B cell (primary cell): ENCODE data around the gene ATP9B. TPM values are rescaled to one million over a fixed set of nuclear protein-coding genes. Genes with fewer than 3 reads are reported as not detected.

Experiments used
- ATAC-seq: fragments of 200-7000 bp; cut with Tn5 transposase; one replicate; pipeline ENCODE4 v1.10.0; 2021; ENCODE audit warnings: low read depth, mild to moderate bottlenecking, moderate number of reproducible peaks, moderate library complexity
- CTCF ChIA-PET: fragments of 350-600 bp; sonication (Branson Sonifier 250); formaldehyde crosslinking; loops from one replicate; lab custom pipeline; 2021; ENCODE audit warnings: antibody characterized with exemption, inconsistent platforms; lab: Charles Lee
- POLR2A ChIA-PET: fragments of 350-600 bp; sonication (Branson Sonifier 250); formaldehyde crosslinking; loops from one replicate; lab custom pipeline; 2021; ENCODE audit warnings: antibody characterized with exemption; lab: Charles Lee
- DNase-seq: peaks from one replicate; pipeline ENCODE4 v3.0.0; 2013
- H2AFZ ChIP-seq: 2 replicates; pipeline ENCODE4 v1.6.1; 2012; ENCODE audit warnings: mild to moderate bottlenecking, low read depth, low read length; ENCODE audit not compliant: insufficient read depth, poor library complexity, severe bottlenecking
- H3K27ac ChIP-seq, 2 donors: 1 replicate in 1 of 2; 2 replicates in 1 of 2; pipeline ENCODE4 v1.5.1; 2012 to 2013; ENCODE audit warnings: low read length in 2 of 2, mild to moderate bottlenecking in 2 of 2, moderate library complexity in 1 of 2
- H3K27me3 ChIP-seq, 4 experiments: fragments of 200-600 bp in 1 of 4; sonication (generic) in 1 of 4; replicated peaks in 1 of 4; 1 replicate in 2 of 4; 2 replicates in 2 of 4; pipeline versions ENCODE4 v1.6.1 to v1.7.0; 2013 to 2016; ENCODE audit warnings: low read length in 3 of 4, mild to moderate bottlenecking in 2 of 4, mixed read lengths in 1 of 4, moderate library complexity in 1 of 4; ENCODE audit not compliant: insufficient read depth in 4 of 4, control insufficient read depth in 3 of 4; ENCODE audit errors: control extremely low read depth in 1 of 4
- H3K36me3 ChIP-seq, 2 experiments: replicated peaks in 1 of 2; 1 replicate in 1 of 2; 2 replicates in 1 of 2; pipeline versions ENCODE4 v1.6.1 to v1.7.1; 2013; ENCODE audit warnings: low read length in 1 of 2; ENCODE audit not compliant: insufficient read depth in 2 of 2, control insufficient read depth in 1 of 2; ENCODE audit errors: control extremely low read depth in 1 of 2, extremely low read depth in 1 of 2
- H3K4me1 ChIP-seq, 2 donors: fragments of 200-600 bp in 1 of 2; sonication (generic) in 1 of 2; 1 replicate in 1 of 2; 2 replicates in 1 of 2; pipeline versions ENCODE4 v1.5.1 to v1.6.1; 2013 to 2017; ENCODE audit warnings: low read length in 2 of 2; ENCODE audit not compliant: control insufficient read depth in 2 of 2, insufficient read depth in 2 of 2
- H3K4me2 ChIP-seq: replicated peaks from 2 replicates; pipeline ENCODE3; 2012; ENCODE audit warnings: mild to moderate bottlenecking, low read depth, low read length; ENCODE audit not compliant: poor library complexity, severe bottlenecking
- H3K4me3 ChIP-seq, 5 experiments: fragments of 200-600 bp in 1 of 5; sonication (generic) in 1 of 5; 1 replicate in 3 of 5; 2 replicates in 2 of 5; pipeline versions ENCODE4 v1.5.1 to v1.7.0; 2011 to 2016; ENCODE audit warnings: low read length in 4 of 5, mild to moderate bottlenecking in 4 of 5, low read depth in 2 of 5, control low read depth in 1 of 5, moderate library complexity in 1 of 5; ENCODE audit not compliant: insufficient read depth in 1 of 5; ENCODE audit errors: control extremely low read depth in 1 of 5, extremely low read depth in 1 of 5
- H3K79me2 ChIP-seq: fragments of 200-600 bp; sonication (generic); one replicate; pipeline ENCODE4 v1.6.0; 2016; ENCODE audit warnings: low read length; ENCODE audit not compliant: control insufficient read depth, insufficient read depth
- H3K9ac ChIP-seq: fragments of 200-600 bp; sonication (generic); 2 replicates; pipeline ENCODE4 v1.6.1; 2017; ENCODE audit warnings: mild to moderate bottlenecking, low read length, moderate library complexity
- H3K9me3 ChIP-seq, 3 donors: one replicate each; pipeline versions ENCODE4 v1.6.1 to v1.7.1; 2013; ENCODE audit warnings: low read length in 2 of 3; ENCODE audit not compliant: control insufficient read depth in 2 of 3, insufficient read depth in 1 of 3; ENCODE audit errors: control extremely low read depth in 1 of 3
- H4K20me1 ChIP-seq: 2 replicates; pipeline ENCODE4 v1.6.0; 2012; ENCODE audit warnings: mild to moderate bottlenecking, low read length; ENCODE audit not compliant: insufficient read depth, control insufficient read depth, poor library complexity, severe bottlenecking
- H3K27ac Mint-ChIP-seq: one replicate; pipeline ENCODE4 v1.8.0; 2021; ENCODE audit warnings: mixed read lengths
- H3K27me3 Mint-ChIP-seq: one replicate; pipeline ENCODE4 v1.8.0; 2021; ENCODE audit warnings: mixed read lengths
- H3K4me1 Mint-ChIP-seq: one replicate; pipeline ENCODE4 v1.8.0; 2021; ENCODE audit warnings: mixed read lengths
- H3K4me3 Mint-ChIP-seq: one replicate; pipeline ENCODE4 v1.8.0; 2021; ENCODE audit warnings: mixed read lengths
- H3K9me3 Mint-ChIP-seq: one replicate; pipeline ENCODE4 v1.8.0; 2022; ENCODE audit warnings: mixed read lengths; ENCODE audit not compliant: insufficient read depth
- EZH2 ChIP-seq: IDR thresholded peaks from 2 replicates; pipeline ENCODE4 v1.6.1; 2012; ENCODE audit warnings: borderline replicate concordance, low read depth, mild to moderate bottlenecking, moderate library complexity, low read length; ENCODE audit not compliant: insufficient read depth, poor library complexity, severe bottlenecking
- WGBS: methylation state at CpG from one replicate; pipeline ENCODE4 v1.1.5; 2013; ENCODE audit warnings: missing lambda C conversion rate; ENCODE audit not compliant: insufficient coverage; 5-methylcytosine and 5-hydroxymethylcytosine counted together
- intact Hi-C: fragments of 100-400 bp; cut with micrococcal nuclease; formaldehyde crosslinking; loops from one replicate; pipeline ENCODE4 v1.10.0; 2022
- polyA plus RNA-seq: library from polyadenylated mRNA; depleted of rRNA; stranded (reverse); fragments of >200 nt; gene quantifications from 2 replicates; pipeline ENCODE4 v1.2.3, GENCODE V29; 2012
- total RNA-seq, 2 donors: library from RNA; stranded (reverse); fragments of 120-200 nt in 1 of 2; gene quantifications; 1 replicate in 1 of 2; 2 replicates in 1 of 2; pipeline versions ENCODE4 v1.2.3 to v1.2.4, GENCODE V29; 2013 to 2022
- TF ChIP-seq, protein P1 (sequence below): fragments of 200-600 bp; IDR thresholded peaks from one replicate; pipeline ENCODE4 v1.8.0; 2022; ENCODE audit warnings: antibody characterized with exemption, mild to moderate bottlenecking

The ATP9B gene
- total and polyA plus RNA-seq, 2 donors (not counting 1 experiment from before 2014, with no cell fraction given), result 34.3 to 71.7 TPM

DNA sequence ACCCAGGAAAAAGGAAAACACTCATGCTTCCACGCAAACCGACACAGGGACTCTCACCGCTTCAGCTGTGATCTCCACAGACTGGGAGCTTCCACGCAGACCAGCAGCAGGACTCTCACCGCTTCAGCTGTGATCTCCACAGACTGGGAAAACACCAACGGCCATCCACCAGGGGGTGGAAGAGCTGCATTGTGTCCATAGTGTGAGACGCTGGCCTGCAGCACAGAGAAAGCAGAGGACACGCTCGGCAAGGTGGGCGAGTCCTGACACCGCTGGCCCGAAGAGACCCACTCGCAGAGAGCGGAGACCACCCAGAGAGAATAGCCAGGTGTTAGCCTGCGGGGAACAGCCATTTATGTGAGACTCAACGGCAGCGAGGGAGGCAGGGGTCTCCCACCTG is 284.1 kb downstream of the ATP9B start:
- Histone ChIP-seq H3K79me2 (no peaks in the 10 kb centered on the region), H3K9me3 (no peaks in the 10 kb centered on the region), H3K4me3 (no peak overlapping the region), H3K9ac (no peak overlapping the region), H3K4me2 (no peak overlapping the region), H3K36me3 (peaks cover 0 to 18% of the 10 kb centered on the region in 2 experiments), H3K4me1 (peaks cover 0 to 9% of the 10 kb centered on the region in 2 donors), H2AFZ (no peak overlapping the region), H3K27ac (no peak overlapping the region), H3K27me3 (no peaks in the 10 kb centered on the region), H4K20me1 (no peaks in the 10 kb centered on the region)
- no peak overlapping the region for H3K27ac Mint-ChIP-seq
- H3K4me3 Mint-ChIP-seq, result no peak overlapping the region
- H3K4me1 Mint-ChIP-seq, result peaks cover 15% of the 10 kb centered on the region
- TF ChIP-seq EZH2, result no peak
- TF ChIP-seq, protein P1, sequence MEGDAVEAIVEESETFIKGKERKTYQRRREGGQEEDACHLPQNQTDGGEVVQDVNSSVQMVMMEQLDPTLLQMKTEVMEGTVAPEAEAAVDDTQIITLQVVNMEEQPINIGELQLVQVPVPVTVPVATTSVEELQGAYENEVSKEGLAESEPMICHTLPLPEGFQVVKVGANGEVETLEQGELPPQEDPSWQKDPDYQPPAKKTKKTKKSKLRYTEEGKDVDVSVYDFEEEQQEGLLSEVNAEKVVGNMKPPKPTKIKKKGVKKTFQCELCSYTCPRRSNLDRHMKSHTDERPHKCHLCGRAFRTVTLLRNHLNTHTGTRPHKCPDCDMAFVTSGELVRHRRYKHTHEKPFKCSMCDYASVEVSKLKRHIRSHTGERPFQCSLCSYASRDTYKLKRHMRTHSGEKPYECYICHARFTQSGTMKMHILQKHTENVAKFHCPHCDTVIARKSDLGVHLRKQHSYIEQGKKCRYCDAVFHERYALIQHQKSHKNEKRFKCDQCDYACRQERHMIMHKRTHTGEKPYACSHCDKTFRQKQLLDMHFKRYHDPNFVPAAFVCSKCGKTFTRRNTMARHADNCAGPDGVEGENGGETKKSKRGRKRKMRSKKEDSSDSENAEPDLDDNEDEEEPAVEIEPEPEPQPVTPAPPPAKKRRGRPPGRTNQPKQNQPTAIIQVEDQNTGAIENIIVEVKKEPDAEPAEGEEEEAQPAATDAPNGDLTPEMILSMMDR, result no peak
- DNase-seq (no peak), ATAC-seq (no peak)
- intact Hi-C loops, result no loop called here
- ChIA-PET POLR2A (no interaction called here), CTCF (no interaction called here)
- WGBS, result 93% methylated on average over 17 of the region's 17 CpGs
- H3K27me3 Mint-ChIP-seq, result no peaks in the 10 kb centered on the region
- no peaks in the 10 kb centered on the region for H3K9me3 Mint-ChIP-seq

GRCh38 chr18:79354350-79354749 is 285.2 kb downstream of the ATP9B start:
- Histone ChIP-seq H3K79me2 (no peaks in the 10 kb centered on the region), H2AFZ (no peak overlapping the region), H3K4me3 (no peak overlapping the region), H4K20me1 (no peaks in the 10 kb centered on the region), H3K36me3 (peaks cover 0 to 22% of the 10 kb centered on the region in 2 experiments), H3K27ac (no peak overlapping the region), H3K9me3 (no peaks in the 10 kb centered on the region), H3K4me2 (no peak overlapping the region), H3K9ac (no peak overlapping the region), H3K27me3 (no peaks in the 10 kb centered on the region), H3K4me1 (peaks cover 0 to 9% of the 10 kb centered on the region in 2 donors)
- DNase-seq (no peak), ATAC-seq (no peak)
- Mint-ChIP-seq H3K9me3 (no peaks in the 10 kb centered on the region), H3K4me3 (no peak overlapping the region), H3K4me1 (peaks cover 15% of the 10 kb centered on the region), H3K27me3 (no peaks in the 10 kb centered on the region), H3K27ac (no peak overlapping the region)
- TF ChIP-seq, protein P1, result no peak
- TF ChIP-seq EZH2, result no peak
- intact Hi-C loops, result no loop called here
- POLR2A ChIA-PET, result no interaction called here
- 100% methylated on average over 6 of the region's 8 CpGs for WGBS
- CTCF ChIA-PET, result no interaction called here
